OCI-LY3 (cell line): ENCODE results near the gene KCTD16.

ENCODE experiments used
- H2AFZ ChIP-seq: fragments of 200-600, 300-600 bp; shearing (Covaris generic); 2 replicates; pipeline ENCODE4 v1.6.0; 2014; ENCODE audit warnings: antibody characterized with exemption, low read depth, low read length
- H3K27ac ChIP-seq: fragments of 200-600, 300-600 bp; sonication (generic); 2 replicates; pipeline ENCODE4 v1.5.1; 2014; ENCODE audit warnings: mild to moderate bottlenecking, low read length, moderate library complexity, mixed read lengths
- H3K27me3 ChIP-seq: fragments of 200-600, 300-600 bp; sonication (generic); 2 replicates; pipeline ENCODE4 v1.6.1; 2014; ENCODE audit warnings: low read depth, low read length, mixed read lengths
- H3K36me3 ChIP-seq: fragments of 200-600, 300-600 bp; sonication (generic); replicated peaks from 2 replicates; pipeline ENCODE3; 2014; ENCODE audit warnings: low read depth, low read length, mixed read lengths
- H3K4me1 ChIP-seq: fragments of 300-600, 200-600 bp; sonication (generic); 2 replicates; pipeline ENCODE4 v1.6.1; 2014; ENCODE audit warnings: low read length, mixed read lengths
- H3K4me2 ChIP-seq: fragments of 200-600, 300-600 bp; sonication (generic); 2 replicates; pipeline ENCODE4 v1.6.1; 2014; ENCODE audit warnings: low read length, mixed read lengths
- H3K4me3 ChIP-seq: fragments of 300-600, 200-600 bp; sonication (generic); 2 replicates; pipeline ENCODE4 v1.5.1; 2014; ENCODE audit warnings: antibody characterized with exemption, mild to moderate bottlenecking, low read length, moderate library complexity
- H3K79me2 ChIP-seq: fragments of 300-600, 200-600 bp; shearing (Covaris generic); 2 replicates; pipeline ENCODE4 v1.6.1; 2014; ENCODE audit warnings: mild to moderate bottlenecking, low read length, mixed read lengths
- H3K9ac ChIP-seq: fragments of 300-600, 200-600 bp; shearing (Covaris generic); 2 replicates; pipeline ENCODE4 v1.6.0; 2014; ENCODE audit warnings: mild to moderate bottlenecking, low read length, moderate library complexity
- H3K9me3 ChIP-seq: fragments of 200-600, 300-600 bp; shearing (Covaris generic); 2 replicates; pipeline ENCODE4 v1.6.1; 2014; ENCODE audit warnings: low read length, mixed read lengths; ENCODE audit not compliant: insufficient read depth
- H4K20me1 ChIP-seq: fragments of 200-600, 300-600 bp; sonication (generic); 2 replicates; pipeline ENCODE4 v1.6.1; 2016; ENCODE audit warnings: low read length, mixed read lengths; ENCODE audit not compliant: insufficient read depth
- CTCF ChIP-seq: fragments of 200-600, 300-600 bp; sonication (generic); IDR thresholded peaks from 2 replicates; pipeline ENCODE4 v1.5.1; 2014; ENCODE audit warnings: antibody characterized with exemption, low read length, low read depth
- EZH2phosphoT487 ChIP-seq: fragments of 200-600 bp; shearing (Covaris generic); IDR thresholded peaks from 2 replicates; pipeline ENCODE4 v1.6.1; 2018; ENCODE audit warnings: antibody characterized with exemption, mixed run types, low read depth

Gene KCTD16

GRCh38 chr5:144433140-144433822, 262.6 kb downstream of the KCTD16 start:
- no peaks in the 10 kb centered on the region for H4K20me1 ChIP-seq
- no peak for TF ChIP-seq CTCF
- TF ChIP-seq EZH2phosphoT487: no peak

GRCh38 chr5:144433893-144434292, 263.2 kb downstream of the KCTD16 start:
- no peaks in the 10 kb centered on the region for H4K20me1 ChIP-seq
- no peaks in the 10 kb centered on the region for H3K27me3 ChIP-seq
- H3K79me2 ChIP-seq: no peaks in the 10 kb centered on the region
- H3K36me3 ChIP-seq: no peaks in the 10 kb centered on the region
- no peak overlapping the region for H3K27ac ChIP-seq
- H2AFZ ChIP-seq: no peak overlapping the region
- TF ChIP-seq CTCF: no peak
- TF ChIP-seq EZH2phosphoT487: no peak
- H3K4me1 ChIP-seq: no peaks in the 10 kb centered on the region
- H3K4me2 ChIP-seq: no peak overlapping the region
- H3K4me3 ChIP-seq: no peak overlapping the region
- no peaks in the 10 kb centered on the region for H3K9me3 ChIP-seq
- no peak overlapping the region for H3K9ac ChIP-seq

More at GRCh38 chr5:144433140-144433822, 262.6 kb downstream of the KCTD16 start:
- Histone ChIP-seq H3K27me3 (no peaks in the 10 kb centered on the region), H3K4me2 (no peak overlapping the region), H2AFZ (no peak overlapping the region), H3K9me3 (no peaks in the 10 kb centered on the region), H3K27ac (no peak overlapping the region), H3K9ac (no peak overlapping the region), H3K4me1 (no peaks in the 10 kb centered on the region), H3K36me3 (no peaks in the 10 kb centered on the region), H3K4me3 (no peak overlapping the region), H3K79me2 (no peaks in the 10 kb centered on the region)

GRCh38 chr5:144436007-144436406, 265.3 kb downstream of the KCTD16 start:
- Histone ChIP-seq H3K9me3 (no peaks in the 10 kb centered on the region), H3K9ac (no peak overlapping the region), H4K20me1 (no peaks in the 10 kb centered on the region), H3K27ac (no peak overlapping the region), H3K4me1 (no peaks in the 10 kb centered on the region), H3K79me2 (no peaks in the 10 kb centered on the region), H3K36me3 (no peaks in the 10 kb centered on the region), H3K4me2 (no peak overlapping the region), H3K27me3 (no peaks in the 10 kb centered on the region), H3K4me3 (no peak overlapping the region), H2AFZ (no peak overlapping the region)
- TF ChIP-seq CTCF: no peak
- TF ChIP-seq EZH2phosphoT487: no peak

- Histone ChIP-seq H3K27me3 (no peaks in the 10 kb centered on the region), H4K20me1 (no peaks in the 10 kb centered on the region), H3K36me3 (no peaks in the 10 kb centered on the region), H2AFZ (no peak overlapping the region), H3K4me2 (no peak overlapping the region), H3K27ac (no peak overlapping the region), H3K9ac (no peak overlapping the region), H3K79me2 (no peaks in the 10 kb centered on the region), H3K4me3 (no peak overlapping the region), H3K4me1 (no peaks in the 10 kb centered on the region), H3K9me3 (no peaks in the 10 kb centered on the region)
- TF ChIP-seq CTCF: no peak
- TF ChIP-seq EZH2phosphoT487: no peak
Observed at GRCh38 chr5:144438237-144438636, 267.6 kb downstream of the KCTD16 start.
